PC-9 (cell line): ENCODE measurements around the gene BMAL1. TPM values are rescaled to one million over a fixed set of nuclear protein-coding genes. Genes with fewer than 3 reads are reported as not detected.
A peak's percentile ranks its signal among the peaks of the same experiment; 100 is the strongest.

Source experiments
- BruUV-seq: library from RNA; stranded (reverse); fragments of 400-500 nt; replicated peaks from 2 replicates; lab custom pipeline; 2021; lab: Mats Ljungman, UMichigan
- CTCF ChIA-PET: fragments of 300-600 bp; sonication (Branson Sonifier 250); formaldehyde crosslinking; loops from one replicate; lab custom pipeline; 2022; ENCODE audit warnings: antibody characterized with exemption; lab: Charles Lee
- POLR2A ChIA-PET: fragments of 300-600 bp; sonication (Branson Sonifier 250); formaldehyde crosslinking; loops from one replicate; lab custom pipeline; 2022; ENCODE audit warnings: antibody characterized with exemption; ENCODE audit not compliant: unreplicated experiment; lab: Charles Lee
- DNase-seq, 2 experiments: peaks; one replicate each; pipeline versions ENCODE4 v3.0.0 to v3.0.0-alpha.2; 2015 to 2022; ENCODE audit warnings: mixed read lengths in 1 of 2
- H2AFZ ChIP-seq: fragments of 200-600 bp; sonication (generic); 2 replicates; pipeline ENCODE4 v1.8.1; 2017; ENCODE audit warnings: antibody characterized with exemption
- H3F3A ChIP-seq: fragments of 200-600 bp; sonication (generic); 2 replicates; pipeline ENCODE4 v1.8.1; 2017; ENCODE audit warnings: antibody characterized with exemption, mild to moderate bottlenecking, low read depth; ENCODE audit not compliant: insufficient read depth
- H3K27ac ChIP-seq: fragments of 200-600 bp; sonication (generic); 2 replicates; pipeline ENCODE4 v1.6.1; 2016; ENCODE audit warnings: mixed run types
- H3K27me3 ChIP-seq: fragments of 200-600 bp; sonication (generic); 2 replicates; pipeline ENCODE4 v1.6.1; 2016; ENCODE audit warnings: low read depth, mixed run types; ENCODE audit not compliant: insufficient read depth
- H3K36me3 ChIP-seq: fragments of 200-600 bp; sonication (generic); 2 replicates; pipeline ENCODE4 v1.6.1; 2016; ENCODE audit warnings: low read depth, mixed run types
- H3K4me1 ChIP-seq: fragments of 200-600 bp; sonication (generic); replicated peaks from 2 replicates; pipeline ENCODE4 v1.6.1; 2016; ENCODE audit warnings: mixed run types; ENCODE audit not compliant: insufficient read depth
- H3K4me2 ChIP-seq: fragments of 200-600 bp; sonication (generic); 2 replicates; pipeline ENCODE4 v1.6.1; 2017; ENCODE audit warnings: mixed run types
- H3K4me3 ChIP-seq: fragments of 200-600 bp; sonication (generic); 2 replicates; pipeline ENCODE4 v1.6.1; 2016; ENCODE audit warnings: mixed run types
- H3K79me2 ChIP-seq: fragments of 200-600 bp; sonication (generic); 2 replicates; pipeline ENCODE4 v1.6.1; 2017; ENCODE audit warnings: low read depth, mixed run types
- H3K9me2 ChIP-seq: fragments of 200-600 bp; sonication (generic); 2 replicates; pipeline ENCODE4 v1.8.1; 2017; ENCODE audit warnings: mild to moderate bottlenecking; ENCODE audit not compliant: insufficient read depth
- H3K9me3 ChIP-seq: fragments of 200-600 bp; sonication (generic); 2 replicates; pipeline ENCODE4 v1.8.1; 2016; ENCODE audit warnings: low read depth; ENCODE audit not compliant: insufficient read depth
- H4K20me1 ChIP-seq: fragments of 200-600 bp; sonication (generic); 2 replicates; pipeline ENCODE4 v1.8.1; 2017; ENCODE audit not compliant: insufficient read depth
- CTCF ChIP-seq: fragments of 200-600 bp; sonication (generic); conservative IDR thresholded peaks from 2 replicates; pipeline ENCODE4 v1.6.1; 2017; ENCODE audit warnings: mixed run types, antibody characterized with exemption, mild to moderate bottlenecking, moderate library complexity
- EZH2 ChIP-seq: fragments of 200-600 bp; sonication (generic); IDR thresholded peaks from 2 replicates; pipeline ENCODE4 v1.8.0; 2017; ENCODE audit warnings: antibody characterized with exemption, low read depth
- intact Hi-C: fragments of 100-400 bp; cut with micrococcal nuclease; formaldehyde crosslinking; loops from one replicate; pipeline ENCODE4 v1.10.0; 2022; ENCODE audit not compliant: unreplicated experiment
- total RNA-seq: library from RNA; stranded (reverse); gene quantifications from 2 replicates; pipeline ENCODE4 v1.2.3, GENCODE V29; 2021

Gene BMAL1
- total RNA-seq, 1 experiment from 2014 or later: 15.0 TPM

DNA sequence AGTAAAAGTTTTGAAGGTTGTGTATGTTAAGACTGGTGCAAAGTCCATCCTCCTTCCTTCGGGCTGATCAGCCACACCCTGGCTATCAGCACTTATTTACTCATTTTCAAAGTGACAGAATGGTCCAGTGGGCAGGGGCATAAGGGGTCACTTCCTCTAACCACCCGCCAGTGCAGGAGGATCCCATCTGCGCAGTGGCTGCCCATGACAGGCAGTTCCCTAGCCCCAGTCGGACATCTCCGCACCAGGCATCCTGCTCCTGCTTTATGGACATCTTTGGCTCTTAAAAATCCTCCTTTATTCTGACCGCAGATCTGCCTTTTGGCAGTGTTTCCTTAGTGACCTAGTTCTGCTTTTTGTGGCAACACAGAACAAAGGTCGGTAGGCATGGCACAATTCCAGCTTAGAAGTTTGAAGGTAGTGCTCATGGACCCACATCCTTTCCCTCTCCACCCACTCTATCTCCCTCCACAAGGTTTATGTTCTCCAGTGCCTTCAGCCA is 55.9 kb downstream of the BMAL1 start:
- peaks cover 68% of the 10 kb centered on the region for H3K4me1 ChIP-seq
- H2AFZ ChIP-seq: no peak overlapping the region
- H3K79me2 ChIP-seq: no peaks in the 10 kb centered on the region
- peak in 1 of 2 experiments; percentile 72 for DNase-seq
- H3K9me3 ChIP-seq: no peaks in the 10 kb centered on the region
- ChIA-PET CTCF (no interaction called here), POLR2A (no interaction called here)
- H3K4me2 ChIP-seq: peak overlapping the region; percentile 68
- no peak overlapping the region for H3K4me3 ChIP-seq
- H3K27me3 ChIP-seq: no peaks in the 10 kb centered on the region
- H4K20me1 ChIP-seq: no peaks in the 10 kb centered on the region
- no peaks in the 10 kb centered on the region for H3K36me3 ChIP-seq
- peak overlapping the region; percentile 96 for H3K27ac ChIP-seq
- TF ChIP-seq EZH2 (no peak), CTCF (no peak)
- intact Hi-C loops: loop anchor here (1.0 to 10.0 kb wide), 4 partner anchors 56 to 279 kb away; partner anchors contain the start of genes BMAL1 and BTBD10
- no peaks in the 10 kb centered on the region for H3K9me2 ChIP-seq
- BruUV-seq: no TSS peak
- H3F3A ChIP-seq: peaks cover 34% of the 10 kb centered on the region

- TF ChIP-seq CTCF (no peak), EZH2 (no peak)
- ChIA-PET POLR2A (interaction anchor here (0.7 kb wide), 1 partner anchor 611 kb away, joined by 9 read pairs; no protein-coding TSS in a partner anchor), CTCF (interaction anchor here (0.7 kb wide), 1 partner anchor 224 kb away, joined by 7 read pairs; no protein-coding TSS in a partner anchor)
- Histone ChIP-seq H3K4me1 (peaks cover 72% of the 10 kb centered on the region), H2AFZ (no peak overlapping the region), H3K4me2 (peak overlapping the region; percentile 68), H3K27ac (peak overlapping the region; percentile 96), H3K9me3 (no peaks in the 10 kb centered on the region), H3K9me2 (no peaks in the 10 kb centered on the region), H3F3A (peaks cover 34% of the 10 kb centered on the region), H3K79me2 (no peaks in the 10 kb centered on the region), H4K20me1 (no peaks in the 10 kb centered on the region), H3K36me3 (no peaks in the 10 kb centered on the region), H3K27me3 (no peaks in the 10 kb centered on the region), H3K4me3 (no peak overlapping the region)
- BruUV-seq: no TSS peak
- intact Hi-C loops: loop anchor here (10.0 kb wide), 2 partner anchors 131 to 279 kb away; partner anchors contain the start of gene BTBD10
- no peak for DNase-seq
Measured at GRCh38 chr11:13334034-13334786, 56.6 kb downstream of the BMAL1 start.

- no peak overlapping the region for H3K27ac ChIP-seq
- no peaks in the 10 kb centered on the region for H3K9me3 ChIP-seq
- no peaks in the 10 kb centered on the region for H3K36me3 ChIP-seq
- peak; percentile 74 for TF ChIP-seq CTCF
- no peak for TF ChIP-seq EZH2
- H3K79me2 ChIP-seq: no peaks in the 10 kb centered on the region
- H3K4me3 ChIP-seq: no peak overlapping the region
- H3F3A ChIP-seq: peaks cover 34% of the 10 kb centered on the region
- H4K20me1 ChIP-seq: no peaks in the 10 kb centered on the region
- peak in 1 of 2 experiments; percentile 38 for DNase-seq
- H2AFZ ChIP-seq: no peak overlapping the region
- peaks cover 62% of the 10 kb centered on the region for H3K4me1 ChIP-seq
- no peaks in the 10 kb centered on the region for H3K27me3 ChIP-seq
- no TSS peak for BruUV-seq
- no peak overlapping the region for H3K4me2 ChIP-seq
- POLR2A ChIA-PET: interaction anchor here (0.6 kb wide), 1 partner anchor 221 kb away, joined by 4 read pairs; no protein-coding TSS in a partner anchor
- intact Hi-C loops: loop anchor here (5.0 to 10.0 kb wide), 3 partner anchors 129 to 587 kb away; partner anchors contain the start of gene BTBD10
- CTCF ChIA-PET: interaction anchor here (0.6 to 1.7 kb wide), 2 partner anchors 125 to 615 kb away, joined by 3 to 8 read pairs; no protein-coding TSS in a partner anchor
- no peaks in the 10 kb centered on the region for H3K9me2 ChIP-seq
Measured at GRCh38 chr11:13335319-13335718, 57.7 kb downstream of the BMAL1 start.
